KMS-11 (cell line): ENCODE measurements around the gene TP53TG5.

Source experiments
- H2AFZ ChIP-seq: fragments of 200-600 bp; sonication (generic); 2 replicates; pipeline ENCODE4 v1.6.1; 2016; ENCODE audit warnings: antibody characterized with exemption, mixed run types, low read depth
- H3K27ac ChIP-seq: fragments of 200-600 bp; sonication (generic); 2 replicates; pipeline ENCODE4 v1.6.1; 2016; ENCODE audit warnings: mild to moderate bottlenecking, mixed run types
- H3K27me3 ChIP-seq: fragments of 200-600 bp; sonication (generic); 2 replicates; pipeline ENCODE4 v1.6.1; 2017; ENCODE audit warnings: mild to moderate bottlenecking, low read depth, mixed run types, moderate library complexity; ENCODE audit not compliant: insufficient read depth
- H3K36me3 ChIP-seq: fragments of 200-600 bp; sonication (generic); 2 replicates; pipeline ENCODE4 v1.6.1; 2017; ENCODE audit warnings: mild to moderate bottlenecking, mixed run types; ENCODE audit not compliant: insufficient read depth
- H3K4me1 ChIP-seq: fragments of 200-600 bp; sonication (generic); 2 replicates; pipeline ENCODE4 v1.6.1; 2016; ENCODE audit warnings: mild to moderate bottlenecking, low read depth, mixed run types; ENCODE audit not compliant: poor library complexity, severe bottlenecking
- H3K4me2 ChIP-seq: fragments of 200-600 bp; sonication (generic); 2 replicates; pipeline ENCODE4 v1.7.0; 2016; ENCODE audit warnings: mild to moderate bottlenecking, mixed run types
- H3K4me3 ChIP-seq: fragments of 200-600 bp; sonication (generic); IDR thresholded peaks from 2 replicates; pipeline ENCODE4 v1.6.1; 2017; ENCODE audit warnings: low read depth, low read length, mixed read lengths; ENCODE audit not compliant: insufficient read depth
- H3K79me2 ChIP-seq: fragments of 200-600 bp; sonication (generic); 2 replicates; pipeline ENCODE4 v1.6.1; 2016; ENCODE audit warnings: low read depth, mixed run types; ENCODE audit not compliant: insufficient read depth
- H3K9ac ChIP-seq: fragments of 200-600 bp; sonication (generic); 2 replicates; pipeline ENCODE4 v1.6.1; 2016; ENCODE audit warnings: mild to moderate bottlenecking, mixed run types
- H4K20me1 ChIP-seq: fragments of 200-600 bp; sonication (generic); 2 replicates; pipeline ENCODE4 v1.6.1; 2016; ENCODE audit warnings: mild to moderate bottlenecking, mixed run types; ENCODE audit not compliant: insufficient read depth
- CTCF ChIP-seq: fragments of 200-600 bp; sonication (generic); conservative IDR thresholded peaks from 2 replicates; pipeline ENCODE4 v1.6.1; 2017; ENCODE audit warnings: low read depth, mild to moderate bottlenecking, antibody characterized with exemption, low read length, moderate library complexity, mixed read lengths

TP53TG5 gene

GRCh38 chr20:45392733-45393132, 14.6 kb upstream of the TP53TG5 start:
- Histone ChIP-seq H3K4me1 (peaks cover 21% of the 10 kb centered on the region), H3K79me2 (no peaks in the 10 kb centered on the region), H2AFZ (no peak overlapping the region), H3K36me3 (no peaks in the 10 kb centered on the region), H3K27me3 (no peaks in the 10 kb centered on the region), H4K20me1 (no peaks in the 10 kb centered on the region), H3K9ac (no peak overlapping the region), H3K27ac (no peak overlapping the region), H3K4me2 (no peak overlapping the region), H3K4me3 (no peak overlapping the region)
- no peak for TF ChIP-seq CTCF

- Histone ChIP-seq H3K27ac (no peak overlapping the region), H3K79me2 (no peaks in the 10 kb centered on the region), H3K27me3 (no peaks in the 10 kb centered on the region), H3K4me2 (no peak overlapping the region), H3K9ac (no peak overlapping the region), H3K36me3 (no peaks in the 10 kb centered on the region), H2AFZ (no peak overlapping the region), H3K4me3 (no peak overlapping the region), H4K20me1 (no peaks in the 10 kb centered on the region), H3K4me1 (peaks cover 32% of the 10 kb centered on the region)
- no peak for TF ChIP-seq CTCF
Observed at GRCh38 chr20:45391559-45391958, 13.4 kb upstream of the TP53TG5 start.

- Histone ChIP-seq H3K4me3 (no peak overlapping the region), H3K4me1 (peaks cover 37% of the 10 kb centered on the region), H3K9ac (no peak overlapping the region), H3K27me3 (no peaks in the 10 kb centered on the region), H3K79me2 (no peaks in the 10 kb centered on the region), H3K4me2 (no peak overlapping the region), H2AFZ (no peak overlapping the region), H3K27ac (no peak overlapping the region), H3K36me3 (no peaks in the 10 kb centered on the region), H4K20me1 (no peaks in the 10 kb centered on the region)
- TF ChIP-seq CTCF: no peak
Observed at GRCh38 chr20:45390931-45391330, 12.8 kb upstream of the TP53TG5 start.

GRCh38 chr20:45387274-45387673, 9.1 kb upstream of the TP53TG5 start:
- Histone ChIP-seq H3K36me3 (no peaks in the 10 kb centered on the region), H3K9ac (0 out of 2 replicates have a peak overlapping the region, but pooled peaks have one; percentile 16), H3K27ac (peak overlapping the region; percentile 51), H3K27me3 (no peaks in the 10 kb centered on the region), H3K4me1 (peaks cover 37% of the 10 kb centered on the region), H4K20me1 (no peaks in the 10 kb centered on the region), H2AFZ (no peak overlapping the region), H3K4me2 (peak overlapping the region; percentile 27), H3K79me2 (no peaks in the 10 kb centered on the region), H3K4me3 (no peak overlapping the region)
- no peak for TF ChIP-seq CTCF

- Histone ChIP-seq H3K9ac (no peak overlapping the region), H3K4me2 (no peak overlapping the region), H3K4me1 (peaks cover 37% of the 10 kb centered on the region), H3K79me2 (no peaks in the 10 kb centered on the region), H3K36me3 (no peaks in the 10 kb centered on the region), H4K20me1 (no peaks in the 10 kb centered on the region), H3K27ac (no peak overlapping the region), H3K4me3 (no peak overlapping the region), H2AFZ (no peak overlapping the region), H3K27me3 (no peaks in the 10 kb centered on the region)
- TF ChIP-seq CTCF: no peak
Observed at GRCh38 chr20:45377269-45377668, 856 bp downstream of the TP53TG5 start.
